Activated naive CD4-positive, alpha-beta T cell treated with anti-CD3 and anti-CD28 coated beads, Interleukin-2, amount 10 ng/mL, durations not matched to agents 7 days and 5 days (primary cell): Measurements from ENCODE around the gene BEX3.
"Not testable (repeated sequence)": the region's sequence is repeated elsewhere in the genome, so short reads cannot be mapped to it uniquely, and the experiment has no call there.

Source experiments
- CTCF ChIA-PET: fragments of 350-600 bp; sonication (Branson Sonifier 250); formaldehyde crosslinking; loops from one replicate; lab custom pipeline; 2021; ENCODE audit warnings: antibody characterized with exemption; lab: Charles Lee
- DNase-seq: peaks from one replicate; pipeline ENCODE4 v3.0.0-alpha.2; 2020
- H3K27ac Mint-ChIP-seq: one replicate; pipeline ENCODE4 v1.8.0; 2021; ENCODE audit warnings: mild to moderate bottlenecking, moderate library complexity, mixed read lengths
- H3K27me3 Mint-ChIP-seq: one replicate; pipeline ENCODE4 v1.8.0; 2021; ENCODE audit warnings: mild to moderate bottlenecking, mixed read lengths
- H3K36me3 Mint-ChIP-seq: one replicate; pipeline ENCODE4 v1.8.0; 2021; ENCODE audit warnings: mixed read lengths
- H3K4me1 Mint-ChIP-seq: one replicate; pipeline ENCODE4 v1.8.0; 2021; ENCODE audit warnings: mixed read lengths
- H3K4me3 Mint-ChIP-seq: one replicate; pipeline ENCODE4 v1.8.0; 2021; ENCODE audit warnings: mild to moderate bottlenecking, moderate library complexity, mixed read lengths
- H3K9me3 Mint-ChIP-seq: one replicate; pipeline ENCODE4 v1.8.0; 2021; ENCODE audit warnings: mixed read lengths

Gene BEX3

DNA sequence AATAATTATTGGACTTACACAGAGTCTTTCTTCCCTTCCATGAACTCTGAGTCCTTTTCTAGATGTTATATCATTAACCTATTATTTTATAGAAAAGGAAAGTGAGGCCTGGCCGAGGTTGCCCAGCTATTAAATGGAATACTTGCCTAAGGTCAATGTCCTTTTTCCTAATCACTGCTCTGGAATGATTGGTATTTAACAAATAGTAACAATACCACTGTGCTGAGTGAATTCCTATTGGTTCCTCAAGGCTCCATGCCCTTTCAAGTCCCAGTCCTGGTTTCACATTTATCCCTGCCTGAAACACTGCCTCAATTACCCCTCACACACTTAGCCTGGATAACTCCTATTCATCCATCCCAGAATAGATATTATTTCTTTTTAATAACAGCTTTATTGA lies 13.9 kb upstream of the BEX3 start:
- Mint-ChIP-seq H3K4me3 (no peak overlapping the region), H3K36me3 (peaks cover 2% of the 10 kb centered on the region), H3K27ac (no peak overlapping the region), H3K4me1 (no peaks in the 10 kb centered on the region), H3K9me3 (no peaks in the 10 kb centered on the region), H3K27me3 (peaks cover 3% of the 10 kb centered on the region)
- CTCF ChIA-PET, result no interaction called here
- no peak for DNase-seq

DNA sequence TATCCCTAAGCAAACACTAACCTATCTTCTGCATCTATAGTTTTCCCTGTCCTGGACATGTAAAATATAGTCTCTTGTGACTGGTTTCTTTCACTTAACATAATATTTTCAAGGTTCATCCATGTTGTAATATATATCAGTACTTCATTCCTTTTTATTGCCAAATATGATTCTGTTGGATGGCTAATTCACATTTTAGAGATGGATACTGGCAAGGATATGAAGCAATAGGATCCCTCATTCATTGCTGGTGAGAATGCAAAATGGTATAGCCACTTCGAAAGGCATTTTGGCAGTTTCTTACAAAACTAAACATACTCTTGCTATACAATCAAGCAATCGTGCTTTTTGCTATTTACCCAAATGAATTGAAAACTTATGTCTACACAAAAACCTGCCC lies 13.3 kb upstream of the BEX3 start:
- Mint-ChIP-seq H3K9me3 (no peaks in the 10 kb centered on the region), H3K27me3 (no peaks in the 10 kb centered on the region), H3K27ac (no peak overlapping the region), H3K4me1 (no peaks in the 10 kb centered on the region), H3K4me3 (no peak overlapping the region), H3K36me3 (peaks cover 2% of the 10 kb centered on the region)
- CTCF ChIA-PET, result no interaction called here
- no peak for DNase-seq

DNA sequence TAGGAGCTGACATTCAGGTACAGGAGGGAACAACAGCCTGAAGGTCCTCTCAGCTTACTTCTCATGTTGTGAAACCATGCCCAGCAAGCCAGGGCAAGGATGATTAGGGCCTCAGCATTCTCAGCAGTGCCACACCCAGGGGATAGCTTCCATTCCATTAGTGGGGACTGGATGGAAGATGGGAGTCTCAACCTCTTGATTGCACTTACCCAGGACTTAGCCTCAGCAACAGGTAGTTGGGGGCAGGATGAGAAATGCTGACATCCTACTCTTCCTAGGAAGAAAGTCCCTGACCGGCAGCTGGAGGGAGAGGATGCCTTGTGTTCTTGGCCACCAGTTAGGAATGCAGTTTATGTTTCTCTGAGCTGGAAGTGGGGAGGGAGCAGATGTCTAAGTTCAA lies 8.8 kb upstream of the BEX3 start:
- Mint-ChIP-seq H3K27me3 (no peaks in the 10 kb centered on the region), H3K9me3 (no peaks in the 10 kb centered on the region)
- CTCF ChIA-PET, result no interaction called here

DNA sequence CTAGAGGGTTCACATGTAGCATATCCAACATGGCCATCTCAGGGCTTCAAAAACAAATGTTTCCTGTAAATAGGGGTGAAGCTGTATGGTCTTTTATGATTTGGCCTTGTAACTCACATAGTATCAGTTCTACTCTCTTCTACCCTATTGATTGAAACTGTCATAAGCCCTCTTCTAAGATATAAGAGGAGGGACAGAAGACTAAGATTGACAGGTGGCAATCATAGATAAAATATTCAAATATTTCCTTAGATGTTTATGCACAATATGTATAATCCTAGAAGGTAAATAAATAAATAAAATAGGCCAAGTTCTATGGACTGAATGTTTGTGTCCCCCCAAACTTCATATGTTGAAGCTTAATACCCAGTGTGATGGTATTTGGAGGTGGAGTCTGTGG lies 6.9 kb upstream of the BEX3 start:
- no peaks in the 10 kb centered on the region for H3K27me3 Mint-ChIP-seq
- no peak overlapping the region for H3K27ac Mint-ChIP-seq
- CTCF ChIA-PET, result no interaction called here
- H3K36me3 Mint-ChIP-seq, result peaks cover 2% of the 10 kb centered on the region
- no peak overlapping the region for H3K4me3 Mint-ChIP-seq
- no peaks in the 10 kb centered on the region for H3K4me1 Mint-ChIP-seq
- DNase-seq, result no peak
- H3K9me3 Mint-ChIP-seq, result no peaks in the 10 kb centered on the region

More for the DNA sequence above, 8.8 kb upstream of the BEX3 start:
- Mint-ChIP-seq H3K4me1 (no peaks in the 10 kb centered on the region), H3K27ac (no peak overlapping the region), H3K36me3 (peaks cover 2% of the 10 kb centered on the region), H3K4me3 (no peak overlapping the region)
- DNase-seq, result no peak

DNA sequence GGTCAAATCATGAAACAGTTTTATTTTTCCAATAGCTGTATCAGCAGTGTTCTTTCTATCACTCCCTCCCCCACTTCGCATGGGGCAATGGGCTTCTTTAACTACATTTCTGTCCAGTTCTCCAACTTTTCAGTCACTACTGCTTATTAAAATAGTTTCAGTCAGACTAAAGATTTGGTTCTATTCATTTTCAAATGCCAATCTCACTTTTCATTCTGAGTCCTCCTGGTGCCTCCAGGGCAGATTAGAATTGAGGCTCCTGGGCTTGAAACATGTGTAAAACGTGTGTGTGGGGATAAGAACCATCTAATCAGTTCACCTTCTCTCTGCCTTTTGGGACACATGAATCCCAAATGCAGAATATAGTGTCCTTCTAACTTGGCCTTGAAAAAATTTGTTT lies 3.5 kb upstream of the BEX3 start:
- Mint-ChIP-seq H3K4me1 (peaks cover 11% of the 10 kb centered on the region), H3K9me3 (no peaks in the 10 kb centered on the region), H3K27me3 (no peaks in the 10 kb centered on the region), H3K36me3 (no peaks in the 10 kb centered on the region), H3K27ac (no peak overlapping the region), H3K4me3 (no peak overlapping the region)
- DNase-seq, result no peak
- CTCF ChIA-PET, result no interaction called here

DNA sequence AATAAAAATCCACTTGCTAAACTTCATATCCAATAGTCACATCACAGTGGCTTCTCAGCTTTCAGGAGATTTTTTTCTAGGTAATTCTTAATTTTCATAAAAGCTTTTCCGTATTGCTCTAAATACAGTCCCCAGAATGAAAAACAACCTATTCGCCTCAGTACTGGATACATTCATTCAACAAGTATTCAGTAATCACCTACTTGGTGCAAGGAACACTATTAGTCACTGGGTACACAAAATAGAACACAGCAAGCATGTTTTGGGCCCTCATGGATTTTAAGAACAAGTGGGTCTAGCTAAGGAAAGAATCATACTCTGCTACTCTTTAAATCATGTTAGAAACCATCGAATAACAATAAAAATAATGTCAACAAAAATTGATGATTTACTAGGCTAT lies 2.8 kb upstream of the BEX3 start:
- no peaks in the 10 kb centered on the region for H3K27me3 Mint-ChIP-seq
- CTCF ChIA-PET, result no interaction called here

DNA sequence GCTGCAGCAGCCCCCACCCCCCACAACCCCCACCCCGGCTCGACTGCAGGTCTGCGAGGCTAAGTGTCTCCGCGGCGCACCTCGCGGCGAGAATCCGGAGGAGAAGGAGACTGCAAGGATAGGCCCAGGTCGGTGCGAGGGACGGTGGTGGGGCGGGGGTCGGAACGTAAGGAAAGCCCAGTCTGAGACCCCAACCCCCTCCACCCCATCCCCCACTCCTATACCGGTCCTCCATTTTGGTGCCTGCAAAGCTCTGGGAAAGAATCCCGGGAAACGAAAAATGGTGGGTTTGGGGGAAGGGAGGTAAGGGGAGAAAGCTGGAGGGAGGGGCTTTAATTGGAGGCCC lies 614 bp downstream of the BEX3 start:
- H3K9me3 Mint-ChIP-seq, result no peaks in the 10 kb centered on the region
- no peaks in the 10 kb centered on the region for H3K27me3 Mint-ChIP-seq
- peak overlapping the region; percentile 77 for H3K4me3 Mint-ChIP-seq
- no peak overlapping the region for H3K27ac Mint-ChIP-seq
- no peaks in the 10 kb centered on the region for H3K36me3 Mint-ChIP-seq
- H3K4me1 Mint-ChIP-seq, result peaks cover 11% of the 10 kb centered on the region
- DNase-seq, result peak; percentile 23
- CTCF ChIA-PET, result no interaction called here

More for the DNA sequence above, 2.8 kb upstream of the BEX3 start:
- H3K9me3 Mint-ChIP-seq, result no peaks in the 10 kb centered on the region
- H3K36me3 Mint-ChIP-seq, result no peaks in the 10 kb centered on the region
- peaks cover 11% of the 10 kb centered on the region for H3K4me1 Mint-ChIP-seq
- DNase-seq, result no peak
- H3K27ac Mint-ChIP-seq, result no peak overlapping the region
- no peak overlapping the region for H3K4me3 Mint-ChIP-seq

DNA sequence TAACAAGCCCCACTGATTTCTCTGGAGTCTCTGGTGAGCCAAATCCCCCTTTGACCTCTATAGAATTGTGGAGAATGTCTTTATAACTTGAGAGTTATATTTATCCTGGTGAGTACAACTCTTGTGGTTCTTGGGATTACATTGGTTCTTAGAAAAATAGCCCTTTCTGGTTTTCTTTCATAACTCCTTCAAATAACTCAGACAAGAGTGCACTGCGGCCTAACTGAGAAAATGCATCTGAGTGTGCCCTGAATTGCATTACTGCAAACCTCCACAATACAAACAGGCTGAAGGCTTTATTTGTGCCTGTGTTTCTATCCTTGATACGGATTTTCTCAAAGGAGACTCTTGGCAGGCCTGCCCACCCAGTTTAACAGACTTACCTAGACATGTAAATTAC lies 2.7 kb downstream of the BEX3 start:
- H3K36me3 Mint-ChIP-seq, result no peaks in the 10 kb centered on the region
- no peaks in the 10 kb centered on the region for H3K9me3 Mint-ChIP-seq
- peaks cover 11% of the 10 kb centered on the region for H3K4me1 Mint-ChIP-seq
- H3K27ac Mint-ChIP-seq, result no peak overlapping the region
- DNase-seq, result no peak
- no peak overlapping the region for H3K4me3 Mint-ChIP-seq
- CTCF ChIA-PET, result no interaction called here
- no peaks in the 10 kb centered on the region for H3K27me3 Mint-ChIP-seq

DNA sequence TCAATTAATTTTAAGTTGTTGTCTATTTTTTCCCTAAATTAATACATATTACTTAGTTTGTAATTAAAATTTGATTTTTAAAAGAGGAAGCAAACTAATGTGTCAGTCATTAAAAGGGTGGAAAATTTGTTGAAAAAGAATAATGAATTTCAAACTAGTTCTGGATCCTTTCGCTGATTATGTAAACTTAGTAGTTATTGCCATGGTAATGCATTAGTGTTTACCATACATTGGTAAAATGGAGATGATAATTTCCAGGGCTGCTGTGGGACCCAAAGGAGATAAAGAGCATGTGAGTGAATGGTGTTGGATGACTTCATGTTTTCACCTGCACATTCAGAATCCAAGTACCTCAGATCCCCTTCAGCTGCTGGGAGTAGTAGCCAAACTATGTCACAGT lies 6.5 kb downstream of the BEX3 start:
- H3K36me3 Mint-ChIP-seq, result no peaks in the 10 kb centered on the region
- no peaks in the 10 kb centered on the region for H3K9me3 Mint-ChIP-seq
- DNase-seq, result no peak
- CTCF ChIA-PET, result no interaction called here
- H3K27me3 Mint-ChIP-seq, result no peaks in the 10 kb centered on the region
- no peak overlapping the region for H3K4me3 Mint-ChIP-seq
- no peak overlapping the region for H3K27ac Mint-ChIP-seq
- H3K4me1 Mint-ChIP-seq, result no peaks in the 10 kb centered on the region

DNA sequence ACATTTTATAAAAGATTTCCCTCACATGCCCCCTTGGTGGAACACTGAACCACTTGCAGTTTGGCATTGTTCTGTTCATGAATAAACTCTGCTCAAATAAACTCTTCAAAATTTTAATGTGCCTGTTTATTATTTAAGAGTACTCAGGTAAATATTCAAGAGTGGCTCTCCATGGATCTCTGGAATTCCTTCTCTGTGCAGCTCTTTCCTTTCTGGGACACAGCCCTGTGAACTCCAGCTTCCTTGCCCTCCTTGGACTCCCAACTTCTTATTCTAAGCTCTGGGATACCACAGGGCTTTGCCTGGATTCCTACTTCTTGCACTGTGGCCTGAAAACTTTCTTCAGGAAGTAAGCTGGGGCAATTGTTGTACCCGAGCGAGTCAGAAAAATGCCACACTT lies 8.3 kb downstream of the BEX3 start:
- Mint-ChIP-seq H3K9me3 (no peaks in the 10 kb centered on the region), H3K27ac (no peak overlapping the region), H3K27me3 (no peaks in the 10 kb centered on the region), H3K36me3 (no peaks in the 10 kb centered on the region), H3K4me3 (no peak overlapping the region), H3K4me1 (no peaks in the 10 kb centered on the region)
- DNase-seq, result no peak
- CTCF ChIA-PET, result no interaction called here

DNA sequence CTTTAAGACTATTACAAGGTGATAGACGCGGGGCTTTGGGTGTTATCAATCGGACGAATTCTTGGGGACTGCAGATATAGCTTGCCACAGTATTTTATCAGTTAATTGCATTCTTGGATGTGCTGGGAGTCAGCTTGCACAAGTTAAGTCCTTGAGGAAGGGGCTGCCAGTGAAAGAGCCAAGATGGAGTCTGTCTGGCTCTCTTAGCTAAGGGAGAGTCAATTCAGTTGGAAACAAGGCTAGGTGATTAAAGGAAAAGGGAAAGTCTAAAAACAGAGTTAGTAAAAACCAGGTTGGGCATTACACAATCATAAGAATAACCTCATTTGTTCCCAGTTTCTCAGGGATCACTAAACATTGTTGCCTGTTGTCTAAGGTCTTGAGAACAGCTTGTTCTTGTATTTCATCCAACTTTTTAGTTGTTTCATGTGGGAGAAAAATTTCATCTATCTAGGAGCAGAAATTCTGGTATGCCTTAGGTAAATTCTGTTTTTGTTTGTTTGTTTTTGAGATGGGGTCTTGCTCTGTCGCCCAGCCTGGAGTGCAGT lies 9.0 kb downstream of the BEX3 start:
- H3K9me3 Mint-ChIP-seq, CTCF ChIA-PET, H3K36me3 Mint-ChIP-seq, H3K27me3 Mint-ChIP-seq, DNase-seq, H3K4me3 Mint-ChIP-seq, H3K4me1 Mint-ChIP-seq, H3K27ac Mint-ChIP-seq: not testable (repeated sequence)

DNA sequence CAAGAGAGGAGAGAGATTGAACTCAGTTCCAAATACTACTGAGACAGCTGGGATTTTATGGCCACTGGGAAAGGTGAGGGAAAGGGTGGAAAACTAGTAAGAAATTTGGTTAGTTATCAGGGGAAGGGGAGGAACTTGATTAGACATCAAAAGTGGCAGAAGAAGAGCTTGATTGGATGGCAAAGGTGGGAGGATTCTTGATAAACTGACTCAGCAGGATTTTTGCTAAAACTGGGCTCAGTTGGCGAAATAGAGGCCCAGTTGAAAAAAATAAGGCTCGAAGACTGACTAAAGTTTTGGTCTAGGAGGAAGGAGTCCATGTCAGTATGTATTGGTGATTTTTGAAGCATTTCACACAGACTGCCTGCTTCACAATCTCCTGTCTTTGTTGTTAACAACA lies 10.0 kb downstream of the BEX3 start:
- Mint-ChIP-seq H3K27me3 (peaks cover 3% of the 10 kb centered on the region), H3K27ac (no peak overlapping the region), H3K4me1 (peaks cover 4% of the 10 kb centered on the region), H3K36me3 (no peaks in the 10 kb centered on the region), H3K4me3 (no peak overlapping the region), H3K9me3 (no peaks in the 10 kb centered on the region)
- DNase-seq, result no peak
- CTCF ChIA-PET, result no interaction called here

DNA sequence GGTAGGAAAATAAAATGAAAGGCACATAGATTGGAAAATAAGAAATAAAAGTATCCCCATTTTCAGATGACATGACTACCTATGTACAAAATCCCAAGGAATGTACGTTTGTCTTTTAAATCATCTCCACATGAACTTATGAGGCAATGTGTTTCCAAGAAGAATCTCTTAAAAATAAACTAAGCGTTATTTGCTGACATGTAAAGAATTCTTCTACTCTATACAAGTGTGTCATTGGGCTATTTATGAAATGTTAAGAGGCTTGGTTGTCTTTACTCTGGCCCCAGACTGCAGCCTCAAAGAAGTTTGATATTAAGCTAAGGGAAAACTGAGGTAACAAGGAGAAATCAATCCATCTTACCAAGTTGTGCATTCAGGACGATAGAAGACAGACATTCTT lies 17.1 kb downstream of the BEX3 start:
- Mint-ChIP-seq H3K4me3 (no peak overlapping the region), H3K27ac (no peak overlapping the region), H3K9me3 (no peaks in the 10 kb centered on the region), H3K27me3 (peaks cover 7% of the 10 kb centered on the region), H3K36me3 (no peaks in the 10 kb centered on the region), H3K4me1 (peaks cover 4% of the 10 kb centered on the region)
- CTCF ChIA-PET, result no interaction called here
- DNase-seq, result no peak

DNA sequence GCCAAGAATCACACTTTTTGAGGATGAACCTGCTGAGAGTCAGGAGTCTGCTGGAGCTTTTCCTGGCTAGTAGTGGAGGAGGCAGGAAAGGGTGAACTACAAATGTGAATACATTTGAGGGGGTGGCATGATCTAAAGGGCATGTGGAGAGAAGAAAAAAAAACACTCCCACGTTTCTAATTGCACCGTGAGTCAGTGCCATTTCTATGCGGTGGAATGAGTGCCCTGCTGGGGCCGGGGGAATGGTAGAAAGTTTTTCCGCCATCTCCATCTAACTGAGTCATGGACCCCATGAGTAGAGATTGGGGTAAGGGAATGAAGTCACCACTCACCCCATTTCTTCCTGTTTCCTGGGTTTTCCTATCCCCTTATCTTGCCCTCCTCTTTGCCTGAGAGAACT lies 19.8 kb downstream of the BEX3 start:
- H3K27me3 Mint-ChIP-seq, result peaks cover 10% of the 10 kb centered on the region
- H3K9me3 Mint-ChIP-seq, result no peaks in the 10 kb centered on the region
- H3K4me1 Mint-ChIP-seq, result no peaks in the 10 kb centered on the region
- H3K27ac Mint-ChIP-seq, result no peak overlapping the region
- H3K36me3 Mint-ChIP-seq, result no peaks in the 10 kb centered on the region
- DNase-seq, result no peak
- CTCF ChIA-PET, result no interaction called here
- H3K4me3 Mint-ChIP-seq, result no peak overlapping the region

DNA sequence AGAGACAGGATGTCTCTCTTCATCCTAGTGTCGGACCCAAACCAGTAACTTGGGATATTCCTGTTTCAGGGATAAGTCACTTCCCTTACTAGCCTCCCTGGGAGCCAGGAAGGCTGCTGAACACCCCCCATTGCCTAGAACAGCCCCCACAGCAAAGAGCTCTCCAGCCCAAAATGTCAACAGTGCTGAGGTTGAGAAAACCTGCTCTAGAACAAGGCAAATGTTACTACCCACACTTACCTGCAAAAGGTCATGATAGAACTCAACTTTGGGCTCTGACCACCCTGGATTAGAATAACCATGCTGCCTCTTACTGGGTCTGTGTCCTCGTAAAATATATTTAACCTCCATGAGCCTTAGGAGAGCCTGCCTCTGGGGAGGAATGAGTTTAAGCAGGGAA lies 20.3 kb downstream of the BEX3 start:
- Mint-ChIP-seq H3K4me1 (no peaks in the 10 kb centered on the region), H3K9me3 (no peaks in the 10 kb centered on the region), H3K36me3 (no peaks in the 10 kb centered on the region), H3K4me3 (no peak overlapping the region), H3K27me3 (peaks cover 8% of the 10 kb centered on the region), H3K27ac (no peak overlapping the region)
- no peak for DNase-seq
- CTCF ChIA-PET, result no interaction called here

DNA sequence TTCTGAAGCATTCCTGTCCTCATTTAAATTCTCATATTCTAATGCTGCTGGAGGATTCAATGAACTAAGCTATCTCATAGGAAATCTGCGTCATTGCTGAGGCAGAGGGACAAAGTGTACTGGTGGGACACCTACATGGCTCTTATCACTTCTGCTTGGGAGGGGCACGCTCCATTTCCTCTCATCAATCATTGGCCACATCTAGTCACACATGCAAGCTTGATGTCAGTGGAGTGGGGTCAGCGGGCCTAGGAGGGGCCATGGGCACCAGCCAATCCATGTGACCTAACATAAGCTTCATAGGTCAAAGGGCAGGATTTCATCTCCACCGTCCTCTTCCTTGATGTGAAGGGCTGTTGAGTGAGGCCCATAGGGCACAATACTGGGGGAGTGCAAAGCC lies 21.4 kb downstream of the BEX3 start:
- Mint-ChIP-seq H3K27me3 (peaks cover 8% of the 10 kb centered on the region), H3K27ac (no peak overlapping the region), H3K9me3 (no peaks in the 10 kb centered on the region), H3K36me3 (no peaks in the 10 kb centered on the region), H3K4me3 (no peak overlapping the region), H3K4me1 (no peaks in the 10 kb centered on the region)
- CTCF ChIA-PET, result no interaction called here
- DNase-seq, result no peak
